ENCODE data around the gene TMTC2.

DNA sequence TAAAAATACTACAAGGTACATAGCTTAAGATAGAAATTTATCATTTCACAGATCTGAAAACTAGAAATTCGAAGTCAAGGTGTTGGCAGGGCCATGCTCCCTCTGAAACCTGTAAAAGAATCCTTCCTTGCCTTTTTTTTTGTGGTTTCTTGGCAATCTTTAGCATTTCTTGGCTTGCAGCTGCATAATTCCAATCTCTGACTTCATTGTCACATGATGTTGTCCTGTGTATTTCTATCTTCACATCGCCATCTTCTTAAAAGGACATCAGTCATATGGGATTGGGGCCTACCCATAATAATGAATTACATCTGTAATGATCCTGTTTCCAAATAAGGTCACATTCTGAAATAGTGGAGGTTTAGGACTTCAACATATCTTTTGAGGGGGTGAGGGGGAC is 250.4 kb downstream of the TMTC2 start:
- no peak for TF ChIP-seq POLR2A (IDR thresholded peaks at IDR 0.05; ENCODE audit: low read length)
- no peak for TF ChIP-seq GATA1 (IDR thresholded peaks at IDR 0.05; ENCODE audit: low read depth, low read length)
